ENCODE data around the gene PDXP.
"Not testable (repeated sequence)": the region's sequence is repeated elsewhere in the genome, so short reads cannot be mapped to it uniquely, and the experiment has no call there.

PDXP gene

GRCh38 chr22:37675930-37676735 lies 17.6 kb downstream of the PDXP start:
- peak; percentile 41 for DNase-seq

- peak; percentile 95 for DNase-seq
These were observed 18.4 kb downstream of the PDXP start for GRCh38 chr22:37676736-37677492.

GRCh38 chr22:37677493-37677974 lies 19.0 kb downstream of the PDXP start:
- no peak for DNase-seq

- no peak for DNase-seq
These were observed 19.8 kb downstream of the PDXP start for GRCh38 chr22:37678372-37678771.

- DNase-seq: no peak
These were observed 21.1 kb downstream of the PDXP start for GRCh38 chr22:37679670-37680069.

GRCh38 chr22:37680191-37680851 lies 21.8 kb downstream of the PDXP start:
- DNase-seq: no peak

DNA sequence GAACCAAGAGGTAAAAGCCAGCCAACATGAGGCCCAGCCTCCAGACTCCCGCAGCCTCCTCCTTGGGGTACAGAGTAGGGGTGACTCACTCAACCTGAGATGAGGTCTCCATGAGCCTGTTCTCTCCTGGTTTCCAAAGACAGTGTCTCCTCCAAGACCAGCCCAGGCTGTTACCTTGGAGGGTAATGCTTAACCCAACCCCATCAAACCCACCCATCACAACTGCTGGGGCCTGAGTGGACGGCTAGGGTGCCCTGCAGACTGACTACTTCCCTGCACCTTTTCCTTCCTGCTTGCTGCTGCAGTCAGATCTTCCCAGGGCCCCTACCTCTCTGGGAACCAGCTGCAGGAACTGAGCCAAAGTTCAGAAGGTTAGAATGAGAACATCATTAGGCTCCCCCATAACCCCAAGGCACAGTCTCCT lies 22.5 kb downstream of the PDXP start:
- no peak for DNase-seq

DNA sequence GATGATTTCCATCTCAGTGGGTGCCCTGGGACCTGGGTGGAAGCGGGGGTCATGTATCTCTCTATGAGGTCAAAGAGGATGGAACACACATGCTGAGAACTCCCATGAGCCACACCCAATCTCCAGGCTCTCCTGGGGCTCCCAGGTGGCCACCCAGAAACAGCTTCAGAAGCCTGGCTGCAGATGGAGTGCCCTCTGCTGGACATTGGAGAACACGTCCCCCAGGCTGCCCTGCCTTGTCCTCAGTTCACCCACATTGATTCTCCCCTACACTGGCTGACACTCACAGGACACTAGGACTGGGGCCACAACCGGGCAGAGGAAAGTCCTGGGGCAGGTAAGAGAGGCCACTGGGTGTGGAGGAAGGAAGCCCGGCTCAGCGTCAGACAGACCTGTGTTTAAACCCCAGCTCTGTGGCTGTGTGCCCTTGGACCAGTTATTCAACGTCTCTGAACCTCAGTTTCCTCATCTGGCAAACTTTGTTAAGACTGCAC lies 23.1 kb downstream of the PDXP start:
- peak; percentile 76 for DNase-seq

DNA sequence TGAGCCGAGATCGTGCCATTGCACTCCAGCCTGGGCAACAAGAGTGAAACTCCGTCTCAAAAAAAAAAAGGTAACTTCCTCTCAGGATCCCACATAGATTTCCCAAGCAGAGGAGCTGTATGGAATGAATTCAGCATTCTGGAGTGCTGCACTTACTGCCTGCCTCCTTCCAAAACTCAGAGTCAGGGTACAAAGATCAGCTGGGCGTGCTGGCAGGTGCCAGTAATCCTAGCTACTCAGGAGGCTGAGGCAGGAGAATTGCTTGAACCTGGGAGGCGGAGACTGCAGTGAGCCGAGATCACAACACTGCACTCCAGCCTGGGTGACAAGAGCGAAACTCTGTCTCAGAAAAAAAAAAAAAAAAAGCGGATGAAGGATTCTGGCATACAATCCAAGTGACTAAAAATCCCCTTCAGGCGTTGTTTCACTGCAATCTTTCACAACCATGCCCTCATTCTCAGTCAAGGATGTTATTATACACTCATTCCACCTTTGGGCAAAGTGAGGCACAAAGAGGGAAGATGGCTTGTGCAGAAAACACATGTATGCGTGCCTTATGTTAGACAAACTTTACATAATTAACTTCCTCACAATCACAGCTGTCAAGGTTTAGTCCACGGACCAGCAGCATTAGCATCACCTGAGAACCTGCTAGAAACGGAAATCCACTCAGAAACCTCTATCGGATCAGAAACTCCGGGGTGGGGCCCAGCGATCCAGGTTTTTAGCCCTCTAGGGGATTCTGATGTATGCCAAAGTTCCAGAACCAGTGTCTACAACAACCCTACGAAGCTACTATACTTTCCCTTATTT lies 26.5 kb downstream of the PDXP start:
- no peak for DNase-seq

DNA sequence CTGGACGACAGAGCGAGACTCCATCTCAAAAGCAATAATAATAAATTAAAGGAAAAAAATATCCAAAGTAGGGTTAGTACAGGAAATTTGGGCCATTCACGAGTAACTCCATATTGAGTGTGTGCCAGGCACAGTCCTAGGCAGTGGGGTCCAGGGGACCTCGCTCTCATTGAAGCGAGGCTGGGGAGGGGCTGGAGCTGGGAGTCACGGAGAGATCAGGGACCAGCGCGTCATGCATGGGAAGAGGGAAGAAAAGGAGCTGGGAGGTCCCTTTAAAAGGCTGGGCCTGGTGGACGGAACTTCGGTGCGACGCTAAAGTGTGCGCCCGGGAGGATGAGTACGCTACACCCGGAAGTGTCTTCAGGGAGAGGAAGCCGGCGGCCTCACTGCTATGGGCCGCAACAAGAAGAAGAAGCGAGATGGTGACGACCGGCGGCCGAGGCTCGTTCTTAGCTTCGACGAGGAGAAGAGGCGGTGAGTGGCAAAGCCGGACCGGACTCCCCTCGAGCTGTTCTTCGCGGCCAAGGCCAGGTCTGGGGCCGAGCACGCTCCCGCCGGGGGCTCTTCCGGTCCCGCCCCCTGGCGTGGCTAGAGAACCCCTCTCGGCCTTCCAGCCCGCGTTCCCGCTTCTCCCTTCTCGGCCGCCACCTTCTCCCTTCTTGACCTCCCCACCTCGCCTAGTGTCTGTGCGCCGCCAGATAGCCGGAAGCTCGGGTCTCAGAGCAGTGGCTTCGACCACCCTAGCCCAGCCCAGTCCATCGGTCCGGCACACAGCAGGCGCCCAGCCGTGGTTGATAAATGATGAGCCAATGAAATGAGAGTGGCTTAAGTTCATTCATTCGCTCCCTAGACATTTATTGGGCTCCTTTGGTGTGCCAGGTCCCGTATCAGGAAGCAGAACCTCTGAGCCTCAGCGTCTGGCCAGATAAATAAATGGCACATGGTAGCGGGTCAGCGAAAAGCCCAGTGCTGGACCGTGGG lies 27.8 kb downstream of the PDXP start, which contains the start of gene NOL12:
Gene NOL12 (plus strand): TSS at position 342 of the 981 bp plus-strand sequence. CDS start 50 bp downstream, at position 392.
- peak; percentile 80 for DNase-seq

DNA sequence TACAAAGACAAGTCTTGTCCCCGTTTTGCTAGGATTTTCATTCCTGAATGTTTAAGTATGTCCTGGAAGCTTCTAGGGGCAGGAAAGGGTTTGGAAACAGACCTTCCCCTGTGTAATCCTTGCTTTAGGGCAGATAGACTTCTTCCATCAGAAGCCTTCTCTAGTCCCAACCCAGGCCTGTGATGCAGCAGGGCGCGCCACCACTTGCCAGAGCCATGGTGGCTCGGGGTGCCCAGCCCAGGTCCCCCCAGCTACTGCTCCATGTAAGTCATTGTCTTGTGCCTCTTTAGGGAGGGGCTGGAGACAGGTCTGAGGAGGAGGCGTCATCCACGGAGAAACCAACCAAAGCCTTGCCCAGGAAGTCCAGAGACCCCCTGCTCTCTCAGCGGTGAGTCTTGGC lies 31.9 kb downstream of the PDXP start:
- no peak for DNase-seq

- DNase-seq: no peak
These were observed 32.5 kb downstream of the PDXP start for GRCh38 chr22:37690901-37691504.

- no peak for DNase-seq
These were observed 34.2 kb downstream of the PDXP start for GRCh38 chr22:37692627-37693285.

- not testable (repeated sequence) for DNase-seq
These were observed 35.6 kb downstream of the PDXP start for GRCh38 chr22:37694131-37694530.

DNA sequence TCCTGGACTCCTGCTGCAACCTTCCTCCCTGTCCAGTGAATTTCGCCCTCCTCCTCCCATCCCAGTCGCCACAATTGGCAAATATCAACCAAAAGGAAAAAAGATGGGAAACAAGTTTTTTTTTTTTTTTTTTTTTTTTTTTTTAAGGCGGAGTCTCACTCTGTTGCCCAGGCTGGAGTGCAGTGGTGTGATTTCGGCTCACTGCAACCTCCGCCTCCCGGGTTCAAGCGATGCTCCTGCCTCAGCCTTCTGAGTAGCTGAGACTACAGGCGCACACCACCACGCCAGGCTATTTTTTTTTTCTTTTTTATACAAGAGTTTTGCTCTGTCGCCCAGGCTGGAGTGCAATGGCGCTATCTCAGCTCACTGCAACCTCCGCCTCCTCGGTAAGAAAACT lies 37.7 kb downstream of the PDXP start:
- DNase-seq: not testable (repeated sequence)

DNA sequence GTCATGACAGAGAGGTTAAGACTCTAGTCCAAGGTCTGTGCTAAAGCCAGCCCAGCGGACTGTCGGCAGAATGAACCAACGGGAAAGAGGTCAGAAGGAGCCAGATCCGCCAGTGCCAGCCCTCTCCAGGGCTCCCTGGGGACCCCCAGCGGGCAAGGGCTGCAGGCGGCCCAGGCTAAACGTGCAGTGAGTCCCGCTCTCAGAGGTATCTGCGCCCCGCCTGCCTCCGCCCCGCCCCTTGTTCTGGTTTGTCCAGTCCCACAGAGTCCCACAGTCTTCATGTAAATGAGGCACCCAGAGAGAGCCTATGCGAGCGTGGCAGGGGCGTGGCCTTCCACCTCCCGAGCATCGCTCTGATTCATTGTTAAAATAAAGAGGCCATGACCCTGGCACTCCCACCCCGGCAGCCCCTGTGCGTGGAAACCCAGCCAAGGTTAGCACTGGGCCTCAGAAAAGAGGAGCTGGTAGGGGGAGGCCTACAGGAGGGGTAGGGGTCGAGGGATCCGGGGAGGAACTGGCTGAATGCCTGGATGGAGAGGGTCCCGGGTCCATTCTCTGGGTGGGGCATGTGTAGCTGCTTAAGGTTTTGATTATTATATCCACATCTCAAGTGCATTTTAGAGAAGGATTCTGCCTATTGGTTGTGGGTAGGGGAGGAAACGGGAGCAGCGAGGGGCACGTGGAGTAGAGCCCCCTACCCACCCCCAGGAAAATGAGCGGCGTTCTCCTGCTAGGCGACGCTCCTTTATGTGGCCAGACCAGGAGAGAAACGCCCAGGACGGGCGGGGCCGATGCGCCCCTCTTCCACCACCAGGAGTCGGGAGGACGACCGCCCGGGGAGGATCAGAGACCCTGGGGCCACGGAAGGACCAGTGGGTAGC lies 38.4 kb downstream of the PDXP start, which contains the start of gene TRIOBP:
Gene TRIOBP (plus strand): TSS at position 392 of the 881 bp plus-strand sequence. CDS start 4,318 bp downstream, outside the sequence.
- DNase-seq: peak; percentile 89

DNA sequence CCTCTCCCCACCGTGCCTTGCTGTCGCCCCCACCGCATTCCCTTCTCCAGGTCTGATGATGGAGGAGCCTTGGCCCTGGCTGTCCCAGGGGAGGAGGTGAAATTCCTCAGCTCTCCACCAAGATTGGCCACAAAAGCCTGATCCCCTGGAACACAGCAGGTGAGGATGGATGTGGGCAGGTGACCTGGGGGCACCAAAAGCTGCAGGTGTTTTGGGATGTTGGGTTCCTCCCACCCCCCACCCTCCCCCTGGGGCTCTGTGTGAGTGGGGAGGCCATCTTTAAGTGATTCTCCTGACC lies 39.0 kb downstream of the PDXP start:
- no peak for DNase-seq

DNA sequence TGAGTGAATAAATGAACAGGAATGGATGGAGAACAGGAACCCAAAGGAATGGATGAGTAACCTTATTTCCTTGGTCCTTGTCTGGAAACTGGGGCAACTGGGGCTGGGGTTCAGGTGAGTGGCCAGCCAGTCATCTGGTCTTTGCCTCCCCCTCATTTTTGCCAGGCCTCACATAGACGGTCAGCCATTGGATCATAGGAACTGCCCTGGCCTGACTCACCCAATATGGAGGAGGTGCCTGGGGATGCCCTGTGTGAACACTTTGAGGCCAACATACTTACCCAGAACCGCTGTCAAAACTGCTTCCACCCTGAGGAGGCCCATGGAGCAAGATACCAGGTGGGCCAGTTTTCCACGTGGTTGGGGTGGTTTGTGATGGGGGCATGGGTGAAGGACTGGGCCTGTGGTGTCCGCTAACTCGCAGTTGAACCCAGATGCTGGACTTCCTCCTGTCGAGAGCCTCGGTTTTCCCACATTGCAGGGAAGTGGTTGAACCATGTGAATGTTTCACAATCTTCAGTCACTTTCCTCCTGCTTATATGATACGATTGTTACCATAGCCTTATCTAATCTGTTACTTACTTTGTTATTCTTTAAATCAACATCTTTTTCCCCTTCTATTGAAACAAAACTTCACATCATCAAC lies 42.7 kb downstream of the PDXP start:
- peak; percentile 23 for DNase-seq
